Measurements from ENCODE around the gene PROP1. TPM values are rescaled to one million over a fixed set of nuclear protein-coding genes. Genes with fewer than 3 reads are reported as not detected.
A peak's percentile ranks its signal among the peaks of the same experiment; 100 is the strongest.
"Not testable (repeated sequence)": the region's sequence is repeated elsewhere in the genome, so short reads cannot be mapped to it uniquely, and the experiment has no call there.

The PROP1 gene
- total RNA-seq, 5 donors from 2014 or later (not counting 1 experiment from before 2014, with no cell fraction given), result not detected

- Mint-ChIP-seq H3K27ac (peak overlapping the region; percentile 74 to 79), H3K4me3 (peak overlapping the region; percentile 52 to 75 (median 72)), H3K27me3 (peaks cover 7 to 22% of the 10 kb centered on the region in 2 donors)
- peak in 3 of 4 experiments; percentile 36 to 41 (median 38) for ATAC-seq (replicated peaks in 1 of 4)
- H3K4me1 Mint-ChIP-seq; H3K27ac ChIP-seq (ENCODE audit: low read length); CTCF ChIA-PET; POLR2A ChIA-PET; H3K36me3 Mint-ChIP-seq; H3K4me3 ChIP-seq (ENCODE audit: control insufficient read depth in 1 of 2, extremely low read depth in 1 of 2, low read length in 1 of 2); H3K4me1 ChIP-seq (ENCODE audit: control insufficient read depth in 1 of 2, extremely low read depth in 1 of 2, insufficient read depth in 2 of 2, low read length in 2 of 2); H3K36me3 ChIP-seq (ENCODE audit: control insufficient read depth in 2 of 2, extremely low read depth in 1 of 2, insufficient read depth in 1 of 2, low read length in 1 of 2); DNase-seq; H3K9me3 ChIP-seq; H3K9me3 Mint-ChIP-seq: not testable (repeated sequence)
- no CpG with 5 or more reads among the region's 24 CpGs for WGBS (ENCODE audit: insufficient coverage)
- H3K27me3 ChIP-seq (replicated peaks in 1 of 2; ENCODE audit: control insufficient read depth in 2 of 2, extremely low read depth in 1 of 2, insufficient read depth in 2 of 2, low read length in 1 of 2), result peaks cover 0 to 22% of the 10 kb centered on the region in 2 experiments
Observed at GRCh38 chr5:178006181-178006535, 10.1 kb upstream of the PROP1 start.

- 40% methylated on average over 1 of the region's 1 CpG for WGBS (ENCODE audit: insufficient coverage)
- H3K27me3 Mint-ChIP-seq, result peaks cover 14 to 15% of the 10 kb centered on the region in 2 donors
Observed at GRCh38 chr5:177997846-177998245, 1.8 kb upstream of the PROP1 start.

GRCh38 chr5:177997319-177997670 is 1.3 kb upstream of the PROP1 start:
- 81% methylated on average over 5 of the region's 6 CpGs for WGBS (ENCODE audit: insufficient coverage)
- DNase-seq (no peak), ATAC-seq (replicated peaks in 1 of 4) (no peak)
- no peak overlapping the region for H3K4me3 Mint-ChIP-seq
- H3K36me3 ChIP-seq (ENCODE audit: control insufficient read depth in 2 of 2, extremely low read depth in 1 of 2, insufficient read depth in 1 of 2, low read length in 1 of 2), result no peaks in the 10 kb centered on the region
- no peak overlapping the region for H3K27ac Mint-ChIP-seq
- no peak overlapping the region for H3K27ac ChIP-seq (ENCODE audit: low read length)
- H3K4me1 ChIP-seq (ENCODE audit: control insufficient read depth in 1 of 2, extremely low read depth in 1 of 2, insufficient read depth in 2 of 2, low read length in 2 of 2), result no peaks in the 10 kb centered on the region
- no peaks in the 10 kb centered on the region for H3K9me3 Mint-ChIP-seq
- ChIA-PET POLR2A (no interaction called here), CTCF (no interaction called here)
- H3K27me3 Mint-ChIP-seq, result peaks cover 11 to 13% of the 10 kb centered on the region in 2 donors
- no peaks in the 10 kb centered on the region for H3K9me3 ChIP-seq
- no peaks in the 10 kb centered on the region for H3K36me3 Mint-ChIP-seq
- no peaks in the 10 kb centered on the region for H3K4me1 Mint-ChIP-seq
- no peak overlapping the region for H3K4me3 ChIP-seq (ENCODE audit: control insufficient read depth in 1 of 2, extremely low read depth in 1 of 2, low read length in 1 of 2)
- H3K27me3 ChIP-seq (replicated peaks in 1 of 2; ENCODE audit: control insufficient read depth in 2 of 2, extremely low read depth in 1 of 2, insufficient read depth in 2 of 2, low read length in 1 of 2), result peaks cover 3 to 51% of the 10 kb centered on the region in 2 experiments

More at GRCh38 chr5:177997846-177998245, 1.8 kb upstream of the PROP1 start:
- Histone ChIP-seq H3K4me1 (ENCODE audit: control insufficient read depth in 1 of 2, extremely low read depth in 1 of 2, insufficient read depth in 2 of 2, low read length in 2 of 2) (no peaks in the 10 kb centered on the region), H3K36me3 (ENCODE audit: control insufficient read depth in 2 of 2, extremely low read depth in 1 of 2, insufficient read depth in 1 of 2, low read length in 1 of 2) (no peaks in the 10 kb centered on the region), H3K27me3 (replicated peaks in 1 of 2; ENCODE audit: control insufficient read depth in 2 of 2, extremely low read depth in 1 of 2, insufficient read depth in 2 of 2, low read length in 1 of 2) (peaks cover 3 to 51% of the 10 kb centered on the region in 2 experiments), H3K27ac (ENCODE audit: low read length) (no peak overlapping the region), H3K4me3 (ENCODE audit: control insufficient read depth in 1 of 2, extremely low read depth in 1 of 2, low read length in 1 of 2) (no peak overlapping the region), H3K9me3 (no peaks in the 10 kb centered on the region)
- CTCF ChIA-PET, result no interaction called here
- Mint-ChIP-seq H3K36me3 (no peaks in the 10 kb centered on the region), H3K9me3 (no peaks in the 10 kb centered on the region), H3K4me3 (no peak overlapping the region), H3K27ac (no peak overlapping the region), H3K4me1 (no peaks in the 10 kb centered on the region)
- ATAC-seq (replicated peaks in 1 of 4) (no peak), DNase-seq (no peak)
- POLR2A ChIA-PET, result no interaction called here

DNA sequence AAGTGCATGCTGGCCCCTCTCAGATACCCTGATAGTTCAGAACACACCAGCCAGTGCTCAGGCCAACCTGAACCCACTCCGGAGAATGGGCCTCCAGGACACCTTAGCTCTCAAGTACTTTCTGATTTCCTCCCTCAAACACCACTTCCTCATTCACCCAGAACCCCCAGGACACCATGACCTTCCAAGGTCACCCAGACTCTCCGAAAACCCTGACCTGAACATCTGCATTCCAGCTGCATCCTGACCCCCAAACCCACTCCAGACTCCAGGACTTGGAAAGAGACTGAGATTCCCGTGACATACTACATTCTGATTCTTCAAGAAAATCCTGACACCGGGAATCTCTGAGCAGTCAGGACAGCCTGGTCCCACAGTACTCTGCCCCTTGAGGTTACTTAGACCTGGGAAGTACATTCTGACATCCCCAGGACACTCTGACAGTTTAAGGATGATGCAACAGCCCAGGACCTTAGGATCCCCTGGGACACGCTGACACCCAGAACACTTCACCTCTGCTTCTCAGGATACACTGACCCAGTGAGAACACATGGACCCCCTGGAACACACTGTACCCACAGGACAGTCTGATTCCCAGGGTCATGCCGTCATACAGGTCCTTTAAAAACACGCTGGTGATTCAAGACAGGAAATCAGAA is 747 bp upstream of the PROP1 start:
- no peaks in the 10 kb centered on the region for H3K9me3 ChIP-seq
- Mint-ChIP-seq H3K4me3 (no peak overlapping the region), H3K27ac (no peak overlapping the region), H3K9me3 (no peaks in the 10 kb centered on the region), H3K27me3 (peaks cover 8 to 12% of the 10 kb centered on the region in 2 donors), H3K36me3 (no peaks in the 10 kb centered on the region), H3K4me1 (no peaks in the 10 kb centered on the region)
- H3K27me3 ChIP-seq (replicated peaks in 1 of 2; ENCODE audit: control insufficient read depth in 2 of 2, extremely low read depth in 1 of 2, insufficient read depth in 2 of 2, low read length in 1 of 2), result peaks cover 3 to 52% of the 10 kb centered on the region in 2 experiments
- ChIA-PET CTCF (no interaction called here), POLR2A (no interaction called here)
- WGBS (ENCODE audit: insufficient coverage), result 66% methylated on average over 6 of the region's 7 CpGs
- H3K36me3 ChIP-seq (ENCODE audit: control insufficient read depth in 2 of 2, extremely low read depth in 1 of 2, insufficient read depth in 1 of 2, low read length in 1 of 2), result no peaks in the 10 kb centered on the region
- no peaks in the 10 kb centered on the region for H3K4me1 ChIP-seq (ENCODE audit: control insufficient read depth in 1 of 2, extremely low read depth in 1 of 2, insufficient read depth in 2 of 2, low read length in 2 of 2)
- no peak overlapping the region for H3K27ac ChIP-seq (ENCODE audit: low read length)
- no peak overlapping the region for H3K4me3 ChIP-seq (ENCODE audit: control insufficient read depth in 1 of 2, extremely low read depth in 1 of 2, low read length in 1 of 2)
- DNase-seq, result no peak
- ATAC-seq (replicated peaks in 1 of 4), result no peak

GRCh38 chr5:177994561-177995190 is 1.4 kb downstream of the PROP1 start:
- 73% methylated on average over 10 of the region's 10 CpGs for WGBS (ENCODE audit: insufficient coverage)
- ATAC-seq (replicated peaks in 1 of 4) (no peak), DNase-seq (no peak)
- Histone ChIP-seq H3K9me3 (no peaks in the 10 kb centered on the region), H3K27me3 (replicated peaks in 1 of 2; ENCODE audit: control insufficient read depth in 2 of 2, extremely low read depth in 1 of 2, insufficient read depth in 2 of 2, low read length in 1 of 2) (peaks cover 0 to 54% of the 10 kb centered on the region in 2 experiments), H3K4me1 (ENCODE audit: control insufficient read depth in 1 of 2, extremely low read depth in 1 of 2, insufficient read depth in 2 of 2, low read length in 2 of 2) (no peaks in the 10 kb centered on the region), H3K4me3 (ENCODE audit: control insufficient read depth in 1 of 2, extremely low read depth in 1 of 2, low read length in 1 of 2) (no peak overlapping the region), H3K36me3 (ENCODE audit: control insufficient read depth in 2 of 2, extremely low read depth in 1 of 2, insufficient read depth in 1 of 2, low read length in 1 of 2) (no peaks in the 10 kb centered on the region), H3K27ac (ENCODE audit: low read length) (no peak overlapping the region)
- Mint-ChIP-seq H3K27ac (no peak overlapping the region), H3K27me3 (peaks cover 12 to 18% of the 10 kb centered on the region in 2 donors), H3K36me3 (no peaks in the 10 kb centered on the region), H3K4me1 (no peaks in the 10 kb centered on the region), H3K4me3 (no peak overlapping the region), H3K9me3 (no peaks in the 10 kb centered on the region)
- CTCF ChIA-PET, result no interaction called here
- POLR2A ChIA-PET, result no interaction called here

- H3K27ac Mint-ChIP-seq, result no peak overlapping the region
- ChIA-PET POLR2A (no interaction called here), CTCF (no interaction called here)
- H3K27me3 ChIP-seq (replicated peaks in 1 of 2; ENCODE audit: control insufficient read depth in 2 of 2, extremely low read depth in 1 of 2, insufficient read depth in 2 of 2, low read length in 1 of 2), result peaks cover 0 to 53% of the 10 kb centered on the region in 2 experiments
- H3K4me3 Mint-ChIP-seq, result no peak overlapping the region
- H3K4me3 ChIP-seq (ENCODE audit: control insufficient read depth in 1 of 2, extremely low read depth in 1 of 2, low read length in 1 of 2), result no peak overlapping the region
- H3K27ac ChIP-seq (ENCODE audit: low read length), result no peak overlapping the region
- DNase-seq (no peak), ATAC-seq (replicated peaks in 1 of 4) (no peak)
- no peaks in the 10 kb centered on the region for H3K36me3 Mint-ChIP-seq
- WGBS (ENCODE audit: insufficient coverage), result 91% methylated on average over 19 of the region's 19 CpGs
- H3K36me3 ChIP-seq (ENCODE audit: control insufficient read depth in 2 of 2, extremely low read depth in 1 of 2, insufficient read depth in 1 of 2, low read length in 1 of 2), result no peaks in the 10 kb centered on the region
- no peaks in the 10 kb centered on the region for H3K9me3 Mint-ChIP-seq
- H3K4me1 Mint-ChIP-seq, result no peaks in the 10 kb centered on the region
- H3K27me3 Mint-ChIP-seq, result peaks cover 12 to 24% of the 10 kb centered on the region in 2 donors
- H3K9me3 ChIP-seq, result no peaks in the 10 kb centered on the region
- no peaks in the 10 kb centered on the region for H3K4me1 ChIP-seq (ENCODE audit: control insufficient read depth in 1 of 2, extremely low read depth in 1 of 2, insufficient read depth in 2 of 2, low read length in 2 of 2)
Observed at GRCh38 chr5:177994063-177994462, 2.0 kb downstream of the PROP1 start.
